Panc1 (cell line): Measurements from ENCODE around the gene CFLAR.

Experiments used
- CTCF ChIP-seq: fragments of 450-650 bp; IDR thresholded peaks from 2 replicates; pipeline ENCODE4 v1.5.1; 2017; ENCODE audit warnings: mild to moderate bottlenecking
- POLR2AphosphoS5 ChIP-seq: IDR thresholded peaks from 2 replicates; pipeline ENCODE4 v1.6.1; 2012; ENCODE audit warnings: mild to moderate bottlenecking, low read depth, low read length, moderate library complexity
- SIN3A ChIP-seq: IDR thresholded peaks from 2 replicates; pipeline ENCODE4 v1.6.1; 2012; ENCODE audit warnings: low read depth, mild to moderate bottlenecking, low read length, moderate library complexity, borderline replicate concordance; ENCODE audit not compliant: insufficient read depth
- TF ChIP-seq, protein P1 (sequence below), 2 experiments: IDR thresholded peaks; 2 replicates each; pipeline ENCODE4 v1.6.1; 2011 to 2012; ENCODE audit warnings: low read depth in 2 of 2, control low read depth in 1 of 2, low read length in 1 of 2, mild to moderate bottlenecking in 1 of 2, moderate library complexity in 1 of 2; ENCODE audit not compliant: insufficient read depth in 1 of 2

DNA sequence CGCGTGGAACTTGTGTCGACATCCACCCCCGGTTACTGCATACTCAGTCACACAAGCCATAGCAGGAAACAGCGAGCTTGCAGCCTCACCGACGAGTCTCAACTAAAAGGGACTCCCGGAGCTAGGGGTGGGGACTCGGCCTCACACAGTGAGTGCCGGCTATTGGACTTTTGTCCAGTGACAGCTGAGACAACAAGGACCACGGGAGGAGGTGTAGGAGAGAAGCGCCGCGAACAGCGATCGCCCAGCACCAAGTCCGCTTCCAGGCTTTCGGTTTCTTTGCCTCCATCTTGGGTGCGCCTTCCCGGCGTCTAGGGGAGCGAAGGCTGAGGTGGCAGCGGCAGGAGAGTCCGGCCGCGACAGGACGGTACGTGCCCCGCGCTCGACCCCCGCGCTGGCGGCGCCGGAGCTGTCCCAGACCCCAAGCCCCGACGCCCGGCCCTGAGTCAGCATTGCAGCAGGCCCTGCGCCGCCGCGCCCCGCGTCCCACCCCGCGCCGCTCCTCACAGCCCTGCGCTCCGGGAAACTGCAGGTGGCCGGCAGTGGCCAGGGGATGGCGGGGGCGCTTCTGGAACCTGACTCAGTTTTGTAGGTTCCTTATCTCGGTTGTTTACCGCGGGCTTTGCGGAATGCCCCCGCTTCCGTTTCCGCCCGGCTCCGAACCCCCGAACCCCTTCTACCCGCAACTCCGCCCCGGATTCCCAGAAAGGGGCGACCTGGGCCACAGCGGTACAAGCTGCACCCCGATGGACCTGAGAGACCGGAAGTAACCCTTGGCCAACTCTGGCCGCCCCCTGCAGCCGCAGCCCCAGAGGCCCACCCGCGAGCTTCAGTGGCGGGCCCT lies at the start of gene CFLAR:
- TF ChIP-seq CTCF (no peak), POLR2AphosphoS5 (peak; percentile 69), SIN3A (0 out of 2 replicates have a peak, but pooled peaks have one; percentile 45)
- TF ChIP-seq, protein P1, sequence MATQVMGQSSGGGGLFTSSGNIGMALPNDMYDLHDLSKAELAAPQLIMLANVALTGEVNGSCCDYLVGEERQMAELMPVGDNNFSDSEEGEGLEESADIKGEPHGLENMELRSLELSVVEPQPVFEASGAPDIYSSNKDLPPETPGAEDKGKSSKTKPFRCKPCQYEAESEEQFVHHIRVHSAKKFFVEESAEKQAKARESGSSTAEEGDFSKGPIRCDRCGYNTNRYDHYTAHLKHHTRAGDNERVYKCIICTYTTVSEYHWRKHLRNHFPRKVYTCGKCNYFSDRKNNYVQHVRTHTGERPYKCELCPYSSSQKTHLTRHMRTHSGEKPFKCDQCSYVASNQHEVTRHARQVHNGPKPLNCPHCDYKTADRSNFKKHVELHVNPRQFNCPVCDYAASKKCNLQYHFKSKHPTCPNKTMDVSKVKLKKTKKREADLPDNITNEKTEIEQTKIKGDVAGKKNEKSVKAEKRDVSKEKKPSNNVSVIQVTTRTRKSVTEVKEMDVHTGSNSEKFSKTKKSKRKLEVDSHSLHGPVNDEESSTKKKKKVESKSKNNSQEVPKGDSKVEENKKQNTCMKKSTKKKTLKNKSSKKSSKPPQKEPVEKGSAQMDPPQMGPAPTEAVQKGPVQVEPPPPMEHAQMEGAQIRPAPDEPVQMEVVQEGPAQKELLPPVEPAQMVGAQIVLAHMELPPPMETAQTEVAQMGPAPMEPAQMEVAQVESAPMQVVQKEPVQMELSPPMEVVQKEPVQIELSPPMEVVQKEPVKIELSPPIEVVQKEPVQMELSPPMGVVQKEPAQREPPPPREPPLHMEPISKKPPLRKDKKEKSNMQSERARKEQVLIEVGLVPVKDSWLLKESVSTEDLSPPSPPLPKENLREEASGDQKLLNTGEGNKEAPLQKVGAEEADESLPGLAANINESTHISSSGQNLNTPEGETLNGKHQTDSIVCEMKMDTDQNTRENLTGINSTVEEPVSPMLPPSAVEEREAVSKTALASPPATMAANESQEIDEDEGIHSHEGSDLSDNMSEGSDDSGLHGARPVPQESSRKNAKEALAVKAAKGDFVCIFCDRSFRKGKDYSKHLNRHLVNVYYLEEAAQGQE (IDR thresholded peaks at IDR 0.05; ENCODE audit: insufficient read depth in 1 of 2, low read depth in 2 of 2, low read length in 1 of 2) = no peak
